Measurements from ENCODE around the gene TNFRSF1A. TPM values are rescaled to one million over a fixed set of nuclear protein-coding genes. Genes with fewer than 3 reads are reported as not detected.

Gene TNFRSF1A
- total RNA-seq, 1 experiment from 2014 or later = 91.5 TPM

DNA sequence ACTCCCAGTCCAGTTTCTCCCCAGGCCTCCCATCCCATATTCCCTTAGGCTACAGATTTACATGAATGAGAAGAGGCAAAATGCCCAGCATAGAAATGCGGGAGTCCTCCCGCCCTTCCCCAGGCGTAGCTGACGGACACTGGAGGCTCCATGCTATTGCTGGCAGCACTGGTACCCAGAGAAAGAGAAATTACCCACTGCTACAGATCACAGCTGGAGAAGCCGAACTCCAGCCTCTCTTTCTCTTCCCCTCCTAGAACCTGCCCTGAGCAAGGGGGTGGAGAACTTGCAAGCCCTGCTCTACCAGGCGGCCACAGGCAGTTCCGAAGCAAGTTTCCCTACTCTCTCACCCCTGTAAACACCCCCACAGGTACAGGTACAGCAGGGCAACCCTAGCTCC lies 45.7 kb upstream of the TNFRSF1A start:
- TF ChIP-seq EZH2 (IDR thresholded peaks at IDR 0.05; ENCODE audit: borderline replicate concordance, low read depth, low read length, poor library complexity, severe bottlenecking) = no peak
- TF ChIP-seq, protein P1, sequence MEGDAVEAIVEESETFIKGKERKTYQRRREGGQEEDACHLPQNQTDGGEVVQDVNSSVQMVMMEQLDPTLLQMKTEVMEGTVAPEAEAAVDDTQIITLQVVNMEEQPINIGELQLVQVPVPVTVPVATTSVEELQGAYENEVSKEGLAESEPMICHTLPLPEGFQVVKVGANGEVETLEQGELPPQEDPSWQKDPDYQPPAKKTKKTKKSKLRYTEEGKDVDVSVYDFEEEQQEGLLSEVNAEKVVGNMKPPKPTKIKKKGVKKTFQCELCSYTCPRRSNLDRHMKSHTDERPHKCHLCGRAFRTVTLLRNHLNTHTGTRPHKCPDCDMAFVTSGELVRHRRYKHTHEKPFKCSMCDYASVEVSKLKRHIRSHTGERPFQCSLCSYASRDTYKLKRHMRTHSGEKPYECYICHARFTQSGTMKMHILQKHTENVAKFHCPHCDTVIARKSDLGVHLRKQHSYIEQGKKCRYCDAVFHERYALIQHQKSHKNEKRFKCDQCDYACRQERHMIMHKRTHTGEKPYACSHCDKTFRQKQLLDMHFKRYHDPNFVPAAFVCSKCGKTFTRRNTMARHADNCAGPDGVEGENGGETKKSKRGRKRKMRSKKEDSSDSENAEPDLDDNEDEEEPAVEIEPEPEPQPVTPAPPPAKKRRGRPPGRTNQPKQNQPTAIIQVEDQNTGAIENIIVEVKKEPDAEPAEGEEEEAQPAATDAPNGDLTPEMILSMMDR (conservative IDR thresholded peaks at IDR 0.05; ENCODE audit: low read depth, low read length) = no peak
- DNase-seq (ENCODE audit: low spot score) = no peak
- Histone ChIP-seq H3K36me3 (ENCODE audit: insufficient read depth, low read length, poor library complexity, severe bottlenecking) (no peaks in the 10 kb centered on the region), H3K4me1 (ENCODE audit: insufficient read depth, low read length, poor library complexity, severe bottlenecking) (peaks cover 7% of the 10 kb centered on the region), H3K9me3 (ENCODE audit: low read depth, low read length, poor library complexity, severe bottlenecking) (no peaks in the 10 kb centered on the region), H3K27ac (ENCODE audit: low read depth, low read length, poor library complexity, severe bottlenecking) (no peak overlapping the region), H3K27me3 (replicated peaks; ENCODE audit: insufficient read depth, low read depth, low read length, poor library complexity) (no peaks in the 10 kb centered on the region), H3K4me3 (ENCODE audit: low read depth, low read length, poor library complexity, severe bottlenecking) (no peak overlapping the region)
- no TSS peak for BruUV-seq (replicated peaks)
- ChIA-PET POLR2A (ENCODE audit: low non-redundant PET) (interaction anchor here (0.6 kb wide), 1 partner anchor 52 kb away, joined by 3 read pairs; no protein-coding TSS in a partner anchor), CTCF (no interaction called here)
- intact Hi-C loops (cut with micrococcal nuclease; ENCODE audit: unreplicated experiment) = no loop called here

DNA sequence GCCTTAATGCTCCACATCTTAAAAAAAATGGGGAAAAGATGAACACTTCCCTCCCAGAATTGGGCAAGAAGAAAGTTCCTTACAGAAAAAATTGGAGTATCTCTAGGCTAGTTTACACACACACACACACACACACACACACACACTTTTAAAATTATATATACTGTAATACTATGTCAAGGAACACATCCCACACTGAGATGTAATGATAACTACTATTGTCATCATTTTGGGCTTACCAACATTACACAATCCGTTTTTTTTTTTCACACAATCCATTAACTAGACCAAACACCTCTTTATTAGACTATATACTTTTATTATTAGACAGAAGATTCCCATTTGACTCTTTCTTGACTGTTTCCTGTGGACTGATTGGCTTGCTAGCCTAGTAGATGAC lies 44.6 kb upstream of the TNFRSF1A start:
- Histone ChIP-seq H3K36me3 (ENCODE audit: insufficient read depth, low read length, poor library complexity, severe bottlenecking) (no peaks in the 10 kb centered on the region), H3K4me3 (ENCODE audit: low read depth, low read length, poor library complexity, severe bottlenecking) (no peak overlapping the region), H3K9me3 (ENCODE audit: low read depth, low read length, poor library complexity, severe bottlenecking) (no peaks in the 10 kb centered on the region), H3K27ac (ENCODE audit: low read depth, low read length, poor library complexity, severe bottlenecking) (no peak overlapping the region), H3K4me1 (ENCODE audit: insufficient read depth, low read length, poor library complexity, severe bottlenecking) (peaks cover 7% of the 10 kb centered on the region), H3K27me3 (replicated peaks; ENCODE audit: insufficient read depth, low read depth, low read length, poor library complexity) (no peaks in the 10 kb centered on the region)
- TF ChIP-seq EZH2 (IDR thresholded peaks at IDR 0.05; ENCODE audit: borderline replicate concordance, low read depth, low read length, poor library complexity, severe bottlenecking) = no peak
- TF ChIP-seq, protein P1 (conservative IDR thresholded peaks at IDR 0.05; ENCODE audit: low read depth, low read length) = no peak
- CTCF ChIA-PET = no interaction called here
- intact Hi-C loops (cut with micrococcal nuclease; ENCODE audit: unreplicated experiment) = no loop called here
- BruUV-seq (replicated peaks) = TSS peak; percentile 25
- POLR2A ChIA-PET (ENCODE audit: low non-redundant PET) = no interaction called here
- no peak for DNase-seq (ENCODE audit: low spot score)

GRCh38 chr12:6386038-6386437 lies 44.2 kb upstream of the TNFRSF1A start:
- intact Hi-C loops (cut with micrococcal nuclease; ENCODE audit: unreplicated experiment) = no loop called here
- TF ChIP-seq EZH2 (IDR thresholded peaks at IDR 0.05; ENCODE audit: borderline replicate concordance, low read depth, low read length, poor library complexity, severe bottlenecking) = no peak
- TF ChIP-seq, protein P1 (conservative IDR thresholded peaks at IDR 0.05; ENCODE audit: low read depth, low read length) = no peak
- no peak overlapping the region for H3K4me3 ChIP-seq (ENCODE audit: low read depth, low read length, poor library complexity, severe bottlenecking)
- DNase-seq (ENCODE audit: low spot score) = no peak
- no peaks in the 10 kb centered on the region for H3K27me3 ChIP-seq (replicated peaks; ENCODE audit: insufficient read depth, low read depth, low read length, poor library complexity)
- BruUV-seq (replicated peaks) = no TSS peak
- no peak overlapping the region for H3K27ac ChIP-seq (ENCODE audit: low read depth, low read length, poor library complexity, severe bottlenecking)
- H3K4me1 ChIP-seq (ENCODE audit: insufficient read depth, low read length, poor library complexity, severe bottlenecking) = peaks cover 7% of the 10 kb centered on the region
- POLR2A ChIA-PET (ENCODE audit: low non-redundant PET) = no interaction called here
- H3K9me3 ChIP-seq (ENCODE audit: low read depth, low read length, poor library complexity, severe bottlenecking) = no peaks in the 10 kb centered on the region
- no peaks in the 10 kb centered on the region for H3K36me3 ChIP-seq (ENCODE audit: insufficient read depth, low read length, poor library complexity, severe bottlenecking)
- CTCF ChIA-PET = no interaction called here
